SK-N-SH (cell line): ENCODE data around the gene MYCT1.

Source experiments
- CTCF ChIP-seq: fragments of 200-600 bp; sonication (generic); IDR thresholded peaks from 2 replicates; pipeline ENCODE4 v1.6.1; 2017; ENCODE audit warnings: antibody characterized with exemption, mild to moderate bottlenecking, moderate library complexity
- EP300 ChIP-seq, 2 experiments: IDR thresholded peaks; 2 replicates each; pipeline versions ENCODE4 v1.4.0 to v1.6.1; 2012; ENCODE audit warnings: borderline replicate concordance in 1 of 2, low read depth in 1 of 2, low read length in 1 of 2
- MEF2A ChIP-seq: IDR thresholded peaks from 2 replicates; pipeline ENCODE4 v1.4.0; 2012; ENCODE audit warnings: low read depth, borderline replicate concordance
- RAD21 ChIP-seq: IDR thresholded peaks from 2 replicates; pipeline ENCODE4 v1.6.1; 2012; ENCODE audit warnings: mild to moderate bottlenecking, low read length
- TAF1 ChIP-seq: IDR thresholded peaks from 2 replicates; pipeline ENCODE4 v1.6.1; 2012; ENCODE audit warnings: low read depth, mild to moderate bottlenecking, low read length, moderate library complexity, borderline replicate concordance
- USF2 ChIP-seq: fragments of 150-350 bp; IDR thresholded peaks from 2 replicates; pipeline ENCODE4 v1.6.1; 2017; ENCODE audit warnings: antibody characterized with exemption, low read length, low read depth, borderline replicate concordance

- peak in 1 of 2 experiments; percentile 43; a peak in 1 of 4 replicates for TF ChIP-seq EP300 (IDR thresholded peaks at IDR 0.05; ENCODE audit: borderline replicate concordance in 1 of 2, low read depth in 1 of 2, low read length in 1 of 2)
- TF ChIP-seq MEF2A, result no peak
- TF ChIP-seq CTCF, result no peak
- no peak for TF ChIP-seq RAD21
- no peak for TF ChIP-seq USF2
- no peak for TF ChIP-seq TAF1
Observed at GRCh38 chr6:152723398-152723797, 25.7 kb downstream of the MYCT1 start.
